HepG2 (cell line): ENCODE measurements around the gene ARIH2. TPM values are rescaled to one million over a fixed set of nuclear protein-coding genes. Genes with fewer than 3 reads are reported as not detected.

Source experiments
- AGO1 ChIP-seq: fragments of 200-400 bp; formaldehyde crosslinking; IDR thresholded peaks from 2 replicates; pipeline ENCODE4 v1.6.1; 2017; ENCODE audit warnings: mild to moderate bottlenecking, low read depth, low read length, moderate library complexity; ENCODE audit not compliant: poor library complexity, severe bottlenecking
- CAMTA2 ChIP-seq: sonication (generic); formaldehyde crosslinking; IDR thresholded peaks from 2 replicates; pipeline ENCODE4 v1.4.0; 2020; ENCODE audit warnings: mild to moderate bottlenecking, missing genetic modification reagents, borderline replicate concordance
- CEBPG ChIP-seq: IDR thresholded peaks from 2 replicates; pipeline ENCODE4 v1.6.1; 2016
- CENPT ChIP-seq: sonication (generic); formaldehyde crosslinking; IDR thresholded peaks from 2 replicates; pipeline ENCODE4 v1.8.0; 2022; ENCODE audit warnings: low read depth, mild to moderate bottlenecking, moderate library complexity, missing genetic modification reagents
- DNMT3B ChIP-seq: conservative IDR thresholded peaks from 2 replicates; pipeline ENCODE4 v1.6.1; 2016; ENCODE audit warnings: missing biosample characterization, control low read depth
- GPN1 ChIP-seq: sonication (generic); formaldehyde crosslinking; IDR thresholded peaks from 2 replicates; pipeline ENCODE4 v1.5.1; 2020; ENCODE audit warnings: missing genetic modification reagents, borderline replicate concordance
- ISX ChIP-seq: sonication (generic); formaldehyde crosslinking; conservative IDR thresholded peaks from 2 replicates; pipeline ENCODE4 v1.5.0; 2020; ENCODE audit warnings: missing genetic modification reagents
- JUN ChIP-seq: sonication (generic); formaldehyde crosslinking; IDR thresholded peaks from 2 replicates; pipeline ENCODE4 v1.4.0; 2020; ENCODE audit warnings: mild to moderate bottlenecking, missing genetic modification reagents
- KLF11 ChIP-seq: IDR thresholded peaks from 2 replicates; pipeline ENCODE4 v1.6.1; 2016; ENCODE audit warnings: missing compliant biosample characterization
- RELA ChIP-seq: sonication (generic); formaldehyde crosslinking; IDR thresholded peaks from 2 replicates; pipeline ENCODE4 v1.4.0; 2020; ENCODE audit warnings: missing genetic modification reagents
- SAFB2 ChIP-seq: sonication (generic); formaldehyde crosslinking; IDR thresholded peaks from 2 replicates; pipeline ENCODE4 v1.5.1; 2020; ENCODE audit warnings: missing genetic modification reagents, low read depth, mild to moderate bottlenecking, borderline replicate concordance
- SALL2 ChIP-seq: sonication (generic); formaldehyde crosslinking; IDR thresholded peaks from 2 replicates; pipeline ENCODE4 v1.8.1; 2023; ENCODE audit warnings: mild to moderate bottlenecking, missing genetic modification reagents, inconsistent platforms
- SIN3A ChIP-seq: IDR thresholded peaks from 2 replicates; pipeline ENCODE4 v1.6.1; 2011; ENCODE audit warnings: low read depth, mild to moderate bottlenecking, control low read depth, low read length, borderline replicate concordance
- SNAI1 ChIP-seq: sonication (generic); formaldehyde crosslinking; IDR thresholded peaks from 2 replicates; pipeline ENCODE4 v1.5.0; 2020; ENCODE audit warnings: mild to moderate bottlenecking, missing genetic modification reagents, borderline replicate concordance
- TCF7 ChIP-seq: sonication (generic); IDR thresholded peaks from 2 replicates; pipeline ENCODE4 v1.6.1; 2016; ENCODE audit warnings: antibody characterized with exemption, low read depth
- ZNF256 ChIP-seq: sonication (generic); formaldehyde crosslinking; conservative IDR thresholded peaks from 2 replicates; pipeline ENCODE4 v1.4.0; 2020; ENCODE audit warnings: missing genetic modification reagents
- ZNF383 ChIP-seq: sonication (generic); formaldehyde crosslinking; IDR thresholded peaks from 2 replicates; pipeline ENCODE4 v1.4.0; 2020; ENCODE audit warnings: missing genetic modification reagents, mild to moderate bottlenecking, borderline replicate concordance
- ZNF577 ChIP-seq: sonication (generic); formaldehyde crosslinking; IDR thresholded peaks from 2 replicates; pipeline ENCODE4 v1.4.0; 2020; ENCODE audit warnings: mild to moderate bottlenecking, low read depth, missing genetic modification reagents, borderline replicate concordance
- ZNF614 ChIP-seq: IDR thresholded peaks from 2 replicates; pipeline ENCODE4 v1.6.1; 2018; ENCODE audit warnings: missing biosample characterization, missing genetic modification reagents, inconsistent platforms, borderline replicate concordance
- ZNF878 ChIP-seq: sonication (generic); formaldehyde crosslinking; IDR thresholded peaks from 2 replicates; pipeline ENCODE4 v1.8.1; 2023; ENCODE audit warnings: mild to moderate bottlenecking, missing genetic modification reagents, moderate library complexity
- polyA plus RNA-seq, 8 experiments: library from polyadenylated mRNA; depleted of rRNA in 3 of 8; stranded (reverse) in 7 of 8; unstranded in 1 of 8; fragments of >200 nt; fragmentation: Illumina TruSeq in 4 of 8; extraction: Trizol in 4 of 8; gene quantifications; 2 replicates each; pipeline versions ENCODE4 v1.2.1 to v1.2.3, GENCODE V29; 2011 to 2016; ENCODE audit warnings: low read depth in 4 of 8, missing spikeins in 1 of 8, mixed read lengths in 1 of 8; ENCODE audit not compliant: insufficient read depth in 1 of 8
- total RNA-seq, 5 experiments: library from RNA; depleted of rRNA; stranded (reverse); fragments of >200 nt; fragmentation: Illumina TruSeq; extraction: Trizol; gene quantifications; 2 replicates each; pipeline ENCODE4 v1.2.3, GENCODE V29; 2016; ENCODE audit warnings: low read depth in 1 of 5
- TF ChIP-seq, protein P1 (sequence below): IDR thresholded peaks from 2 replicates; pipeline ENCODE4 v1.6.1; 2016; ENCODE audit warnings: low read depth
- TF ChIP-seq, protein P2 (sequence below): sonication (generic); formaldehyde crosslinking; IDR thresholded peaks from 2 replicates; pipeline ENCODE4 v1.9.0; 2021; ENCODE audit warnings: missing genetic modification reagents, borderline replicate concordance
- TF ChIP-seq, protein P3 (sequence below): sonication (generic); formaldehyde crosslinking; IDR thresholded peaks from 2 replicates; pipeline ENCODE4 v1.5.1; 2020; ENCODE audit warnings: mild to moderate bottlenecking, missing genetic modification reagents
- TF ChIP-seq, protein P4 (sequence below): IDR thresholded peaks from 2 replicates; pipeline ENCODE4 v1.6.1; 2016; ENCODE audit warnings: mild to moderate bottlenecking, missing biosample characterization, missing genetic modification reagents

Gene ARIH2
- total and polyA plus RNA-seq, 2 of the 13 experiments (the other 11 are each of a cell fraction or from before 2014, with no cell fraction given) = 64.8 to 83.3 TPM

DNA sequence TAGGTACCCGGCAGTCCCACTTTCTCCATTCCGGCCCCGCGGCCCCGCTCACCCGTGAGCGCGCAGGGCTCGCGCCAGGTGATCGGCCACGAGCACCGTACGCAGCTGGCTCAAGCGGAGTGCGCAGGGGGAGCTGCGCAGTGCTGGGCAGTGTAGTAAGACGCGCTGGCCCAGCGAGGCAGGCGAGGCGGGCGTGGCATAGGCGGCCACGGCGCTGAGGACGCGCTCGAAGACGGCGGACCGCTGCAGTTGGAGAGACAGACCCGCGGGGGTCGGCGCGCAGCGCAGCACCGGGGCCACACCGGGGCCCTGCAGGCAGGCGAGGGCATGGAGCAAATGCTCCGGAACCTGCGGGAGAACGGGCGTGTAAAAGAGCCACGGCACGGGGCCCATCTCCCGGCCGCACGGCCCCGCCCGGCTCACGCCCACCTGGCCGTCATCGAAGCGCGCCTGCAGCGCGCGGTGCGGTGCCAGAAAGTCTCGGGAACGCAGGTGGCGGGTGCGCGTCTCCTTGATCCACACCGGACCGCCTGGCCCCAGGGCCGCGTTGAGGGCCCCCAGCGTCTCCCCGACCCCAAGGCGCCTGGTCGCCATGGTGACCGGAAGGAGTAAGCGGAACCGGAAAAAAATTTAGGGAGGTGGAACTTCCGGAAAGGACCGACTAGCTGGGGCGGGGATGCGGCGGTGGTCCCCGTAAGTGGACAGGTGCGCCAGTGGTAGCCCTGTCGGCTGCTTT, 99.5 kb downstream of the ARIH2 start, which contains the start of gene DALRD3 (continued):
- peak; percentile 100 for TF ChIP-seq SAFB2 (CRISPR knock-in tag)
- TF ChIP-seq CEBPG = no peak
- TF ChIP-seq ZNF383 (CRISPR knock-in tag) = no peak; the same call in 1 of the 2 replicates
- TF ChIP-seq SNAI1 = 0 out of 2 replicates have a peak, but pooled peaks have one; percentile 29
- TF ChIP-seq AGO1 = peak; percentile 98
- TF ChIP-seq CAMTA2 = no peak; the same call in 1 of the 2 replicates
- TF ChIP-seq, protein P1, sequence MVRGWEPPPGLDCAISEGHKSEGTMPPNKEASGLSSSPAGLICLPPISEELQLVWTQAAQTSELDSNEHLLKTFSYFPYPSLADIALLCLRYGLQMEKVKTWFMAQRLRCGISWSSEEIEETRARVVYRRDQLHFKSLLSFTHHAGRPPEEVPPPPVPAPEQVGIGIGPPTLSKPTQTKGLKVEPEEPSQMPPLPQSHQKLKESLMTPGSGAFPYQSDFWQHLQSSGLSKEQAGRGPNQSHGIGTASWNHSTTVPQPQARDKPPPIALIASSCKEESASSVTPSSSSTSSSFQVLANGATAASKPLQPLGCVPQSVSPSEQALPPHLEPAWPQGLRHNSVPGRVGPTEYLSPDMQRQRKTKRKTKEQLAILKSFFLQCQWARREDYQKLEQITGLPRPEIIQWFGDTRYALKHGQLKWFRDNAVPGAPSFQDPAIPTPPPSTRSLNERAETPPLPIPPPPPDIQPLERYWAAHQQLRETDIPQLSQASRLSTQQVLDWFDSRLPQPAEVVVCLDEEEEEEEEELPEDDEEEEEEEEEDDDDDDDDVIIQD = no peak
- TF ChIP-seq SALL2 = peak; percentile 82
- TF ChIP-seq, protein P2, sequence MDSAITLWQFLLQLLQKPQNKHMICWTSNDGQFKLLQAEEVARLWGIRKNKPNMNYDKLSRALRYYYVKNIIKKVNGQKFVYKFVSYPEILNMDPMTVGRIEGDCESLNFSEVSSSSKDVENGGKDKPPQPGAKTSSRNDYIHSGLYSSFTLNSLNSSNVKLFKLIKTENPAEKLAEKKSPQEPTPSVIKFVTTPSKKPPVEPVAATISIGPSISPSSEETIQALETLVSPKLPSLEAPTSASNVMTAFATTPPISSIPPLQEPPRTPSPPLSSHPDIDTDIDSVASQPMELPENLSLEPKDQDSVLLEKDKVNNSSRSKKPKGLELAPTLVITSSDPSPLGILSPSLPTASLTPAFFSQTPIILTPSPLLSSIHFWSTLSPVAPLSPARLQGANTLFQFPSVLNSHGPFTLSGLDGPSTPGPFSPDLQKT (CRISPR knock-in tag) = no peak
- no peak for TF ChIP-seq ISX
- TF ChIP-seq ZNF256 (CRISPR knock-in tag) = 0 out of 2 replicates have a peak, but pooled peaks have one; percentile 38
- TF ChIP-seq GPN1 (CRISPR knock-in tag) = no peak
- 0 out of 2 replicates have a peak, but pooled peaks have one; percentile 49 for TF ChIP-seq CENPT (CRISPR knock-in tag)
- TF ChIP-seq ZNF577 = no peak
- TF ChIP-seq ZNF878 (CRISPR knock-in tag) = no peak
- no peak for TF ChIP-seq KLF11 (CRISPR knock-in tag)
- peak; percentile 80; the same call in 1 of the 2 replicates for TF ChIP-seq SIN3A
- TF ChIP-seq TCF7 = no peak
- peak; percentile 66; the same call in 1 of the 2 replicates for TF ChIP-seq JUN (CRISPR knock-in tag)
- no peak for TF ChIP-seq RELA (CRISPR knock-in tag)
- TF ChIP-seq, protein P3, sequence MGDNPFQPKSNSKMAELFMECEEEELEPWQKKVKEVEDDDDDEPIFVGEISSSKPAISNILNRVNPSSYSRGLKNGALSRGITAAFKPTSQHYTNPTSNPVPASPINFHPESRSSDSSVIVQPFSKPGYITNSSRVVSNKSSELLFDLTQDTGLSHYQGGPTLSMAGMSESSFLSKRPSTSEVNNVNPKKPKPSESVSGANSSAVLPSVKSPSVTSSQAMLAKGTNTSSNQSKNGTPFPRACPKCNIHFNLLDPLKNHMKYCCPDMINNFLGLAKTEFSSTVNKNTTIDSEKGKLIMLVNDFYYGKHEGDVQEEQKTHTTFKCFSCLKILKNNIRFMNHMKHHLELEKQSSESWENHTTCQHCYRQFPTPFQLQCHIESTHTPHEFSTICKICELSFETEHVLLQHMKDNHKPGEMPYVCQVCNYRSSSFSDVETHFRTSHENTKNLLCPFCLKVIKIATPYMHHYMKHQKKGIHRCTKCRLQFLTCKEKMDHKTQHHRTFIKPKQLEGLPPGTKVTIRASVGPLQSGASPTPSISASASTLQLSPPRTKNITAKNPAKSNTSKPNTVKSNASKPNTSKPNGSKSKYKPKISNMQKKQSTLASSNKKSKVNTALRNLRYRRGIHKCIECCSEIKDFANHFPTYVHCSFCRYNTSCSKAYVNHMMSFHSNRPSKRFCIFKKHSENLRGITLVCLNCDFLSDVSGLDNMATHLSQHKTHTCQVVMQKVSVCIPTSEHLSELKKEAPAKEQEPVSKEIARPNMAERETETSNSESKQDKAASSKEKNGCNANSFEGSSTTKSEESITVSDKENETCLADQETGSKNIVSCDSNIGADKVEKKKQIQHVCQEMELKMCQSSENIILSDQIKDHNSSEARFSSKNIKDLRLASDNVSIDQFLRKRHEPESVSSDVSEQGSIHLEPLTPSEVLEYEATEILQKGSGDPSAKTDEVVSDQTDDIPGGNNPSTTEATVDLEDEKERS (CRISPR knock-in tag) = peak; percentile 80
- no peak for TF ChIP-seq DNMT3B (CRISPR knock-in tag)
- TF ChIP-seq, protein P4, sequence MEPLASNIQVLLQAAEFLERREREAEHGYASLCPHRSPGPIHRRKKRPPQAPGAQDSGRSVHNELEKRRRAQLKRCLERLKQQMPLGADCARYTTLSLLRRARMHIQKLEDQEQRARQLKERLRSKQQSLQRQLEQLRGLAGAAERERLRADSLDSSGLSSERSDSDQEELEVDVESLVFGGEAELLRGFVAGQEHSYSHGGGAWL (CRISPR knock-in tag) = peak; percentile 37
- no peak for TF ChIP-seq ZNF614 (CRISPR knock-in tag)
